Endothelial cell (in vitro differentiated cells): ENCODE measurements around the gene ERMAP. TPM values are rescaled to one million over a fixed set of nuclear protein-coding genes. Genes with fewer than 3 reads are reported as not detected.

Experiments used
- DNase-seq: peaks from one replicate; pipeline ENCODE4 v3.0.0; 2021; ENCODE audit warnings: low spot score
- H3K27ac Mint-ChIP-seq: one replicate; pipeline ENCODE4 v1.8.0; 2021; ENCODE audit warnings: mixed read lengths, inconsistent platforms; ENCODE audit not compliant: unreplicated experiment
- H3K27me3 Mint-ChIP-seq: one replicate; pipeline ENCODE4 v1.8.0; 2021; ENCODE audit warnings: mild to moderate bottlenecking, moderate library complexity, mixed read lengths, inconsistent platforms; ENCODE audit not compliant: unreplicated experiment
- H3K36me3 Mint-ChIP-seq: one replicate; pipeline ENCODE4 v1.8.0; 2021; ENCODE audit warnings: mild to moderate bottlenecking, low read depth, mixed read lengths, inconsistent platforms; ENCODE audit not compliant: unreplicated experiment
- H3K4me1 Mint-ChIP-seq: one replicate; pipeline ENCODE4 v1.8.0; 2021; ENCODE audit warnings: mild to moderate bottlenecking, mixed read lengths, inconsistent platforms; ENCODE audit not compliant: unreplicated experiment
- H3K4me3 Mint-ChIP-seq: one replicate; pipeline ENCODE4 v1.8.0; 2021; ENCODE audit warnings: mild to moderate bottlenecking, mixed read lengths, inconsistent platforms; ENCODE audit not compliant: unreplicated experiment
- H3K9me3 Mint-ChIP-seq: one replicate; pipeline ENCODE4 v1.8.0; 2021; ENCODE audit warnings: mixed read lengths, inconsistent platforms; ENCODE audit not compliant: unreplicated experiment
- total RNA-seq: library from RNA; stranded (reverse); fragmentation: NEBNext Ultra II Directional; extraction: Animal tissue kit (Norgen Biotek cat#: 25700); gene quantifications from one replicate; pipeline ENCODE4 v1.2.1, GENCODE V29; 2021; ENCODE audit not compliant: unreplicated experiment
- TF ChIP-seq, protein P1 (sequence below): fragments of 200-600 bp; sonication (generic); IDR thresholded peaks from one replicate; pipeline ENCODE4 v1.5.0; 2021; ENCODE audit warnings: antibody characterized with exemption; ENCODE audit not compliant: unreplicated experiment

Gene ERMAP
- total RNA-seq, 1 donor from 2014 or later, result 12.4 TPM

DNA sequence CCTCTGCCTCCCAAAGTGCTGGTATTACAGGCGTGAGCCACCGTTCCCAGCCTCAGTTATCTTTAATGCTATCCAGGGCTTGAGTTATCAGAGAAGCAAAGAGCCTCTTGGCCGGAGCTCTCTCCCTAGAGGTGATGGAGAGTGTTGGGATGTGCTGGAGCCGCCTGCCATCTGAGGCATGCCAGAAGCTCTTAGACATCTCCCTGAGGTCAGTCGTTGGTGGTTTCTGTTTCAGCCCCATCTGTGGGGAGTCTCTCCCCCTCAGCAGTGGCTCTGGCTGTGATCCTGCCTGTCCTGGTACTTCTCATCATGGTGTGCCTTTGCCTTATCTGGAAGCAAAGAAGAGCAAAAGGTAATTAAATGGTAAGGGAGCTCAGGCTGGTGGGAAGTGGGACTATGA is 17.9 kb downstream of the ERMAP start:
- H3K9me3 Mint-ChIP-seq, result no peaks in the 10 kb centered on the region
- peaks cover 6% of the 10 kb centered on the region for H3K4me1 Mint-ChIP-seq
- H3K36me3 Mint-ChIP-seq, result peaks cover 4% of the 10 kb centered on the region
- H3K27ac Mint-ChIP-seq, result no peak overlapping the region
- DNase-seq, result no peak
- TF ChIP-seq, protein P1, sequence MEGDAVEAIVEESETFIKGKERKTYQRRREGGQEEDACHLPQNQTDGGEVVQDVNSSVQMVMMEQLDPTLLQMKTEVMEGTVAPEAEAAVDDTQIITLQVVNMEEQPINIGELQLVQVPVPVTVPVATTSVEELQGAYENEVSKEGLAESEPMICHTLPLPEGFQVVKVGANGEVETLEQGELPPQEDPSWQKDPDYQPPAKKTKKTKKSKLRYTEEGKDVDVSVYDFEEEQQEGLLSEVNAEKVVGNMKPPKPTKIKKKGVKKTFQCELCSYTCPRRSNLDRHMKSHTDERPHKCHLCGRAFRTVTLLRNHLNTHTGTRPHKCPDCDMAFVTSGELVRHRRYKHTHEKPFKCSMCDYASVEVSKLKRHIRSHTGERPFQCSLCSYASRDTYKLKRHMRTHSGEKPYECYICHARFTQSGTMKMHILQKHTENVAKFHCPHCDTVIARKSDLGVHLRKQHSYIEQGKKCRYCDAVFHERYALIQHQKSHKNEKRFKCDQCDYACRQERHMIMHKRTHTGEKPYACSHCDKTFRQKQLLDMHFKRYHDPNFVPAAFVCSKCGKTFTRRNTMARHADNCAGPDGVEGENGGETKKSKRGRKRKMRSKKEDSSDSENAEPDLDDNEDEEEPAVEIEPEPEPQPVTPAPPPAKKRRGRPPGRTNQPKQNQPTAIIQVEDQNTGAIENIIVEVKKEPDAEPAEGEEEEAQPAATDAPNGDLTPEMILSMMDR, result no peak
- no peak overlapping the region for H3K4me3 Mint-ChIP-seq
- H3K27me3 Mint-ChIP-seq, result peaks cover 2% of the 10 kb centered on the region

DNA sequence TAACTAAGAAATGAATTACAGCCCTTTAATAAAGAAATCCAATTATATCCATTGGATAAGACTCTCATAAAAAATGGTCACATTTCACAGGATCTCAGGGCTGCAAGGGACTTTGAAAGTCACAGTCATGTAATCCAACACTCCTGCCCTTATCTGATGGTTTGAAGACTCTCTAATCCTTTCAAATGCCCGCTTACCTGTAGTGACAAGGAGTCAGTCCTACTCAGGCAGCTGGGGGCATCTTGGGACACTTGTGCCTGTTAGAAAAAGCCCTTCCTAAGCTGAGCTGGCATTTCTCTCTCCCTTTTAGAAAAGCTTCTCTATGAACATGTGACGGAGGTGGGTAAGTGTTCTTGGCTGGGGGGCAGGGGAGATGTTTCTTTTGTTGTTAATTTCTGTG is 18.5 kb downstream of the ERMAP start:
- Mint-ChIP-seq H3K4me3 (no peak overlapping the region), H3K27ac (no peak overlapping the region), H3K27me3 (peaks cover 2% of the 10 kb centered on the region), H3K36me3 (peaks cover 4% of the 10 kb centered on the region), H3K4me1 (peaks cover 6% of the 10 kb centered on the region), H3K9me3 (no peaks in the 10 kb centered on the region)
- DNase-seq, result no peak
- TF ChIP-seq, protein P1, result no peak

DNA sequence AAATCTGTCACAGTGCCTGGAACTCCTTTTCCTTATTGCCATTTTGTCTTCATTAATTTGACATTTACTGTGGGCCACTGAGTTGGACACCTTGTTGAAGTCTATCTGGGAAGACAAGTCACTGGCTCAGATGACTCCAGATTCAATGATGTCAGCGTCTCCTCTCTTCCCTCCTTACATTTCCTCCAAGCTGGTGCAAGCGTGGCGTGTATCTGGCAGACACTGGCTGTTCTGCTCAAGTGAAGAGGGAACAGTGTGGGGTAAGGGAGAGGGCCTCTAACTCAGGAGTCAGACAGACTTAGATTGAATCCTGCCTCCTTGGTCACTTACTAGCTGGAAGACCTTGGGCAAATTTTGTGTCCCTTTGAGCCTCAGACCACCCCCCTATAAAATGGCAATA is 20.8 kb downstream of the ERMAP start:
- TF ChIP-seq, protein P1, result no peak
- Mint-ChIP-seq H3K36me3 (peaks cover 11% of the 10 kb centered on the region), H3K9me3 (no peaks in the 10 kb centered on the region), H3K4me3 (no peak overlapping the region), H3K4me1 (peaks cover 6% of the 10 kb centered on the region), H3K27me3 (peaks cover 2% of the 10 kb centered on the region), H3K27ac (no peak overlapping the region)
- DNase-seq, result no peak

GRCh38 chr1:42838482-42839190 is 21.7 kb downstream of the ERMAP start:
- Mint-ChIP-seq H3K4me1 (peaks cover 6% of the 10 kb centered on the region), H3K27me3 (peaks cover 6% of the 10 kb centered on the region), H3K9me3 (no peaks in the 10 kb centered on the region), H3K27ac (no peak overlapping the region), H3K4me3 (no peak overlapping the region), H3K36me3 (peaks cover 15% of the 10 kb centered on the region)
- DNase-seq, result no peak
- TF ChIP-seq, protein P1, result no peak

- DNase-seq, result no peak
- no peaks in the 10 kb centered on the region for H3K9me3 Mint-ChIP-seq
- peaks cover 15% of the 10 kb centered on the region for H3K36me3 Mint-ChIP-seq
- TF ChIP-seq, protein P1, result no peak
- no peak overlapping the region for H3K27ac Mint-ChIP-seq
- H3K4me3 Mint-ChIP-seq, result no peak overlapping the region
- no peaks in the 10 kb centered on the region for H3K4me1 Mint-ChIP-seq
- H3K27me3 Mint-ChIP-seq, result peaks cover 4% of the 10 kb centered on the region
Measured at GRCh38 chr1:42841010-42841409, 24.1 kb downstream of the ERMAP start.
